Liver (tissue), 9 donors: ENCODE results near the gene ANGPTL7. TPM values are rescaled to one million over a fixed set of nuclear protein-coding genes. Genes with fewer than 3 reads are reported as not detected.

Experiments
- DNase-seq: peaks from one replicate; pipeline ENCODE4 v3.0.0-alpha.2; 2017; ENCODE audit warnings: low spot score
- H3K27ac ChIP-seq, 2 donors: one replicate each; pipeline ENCODE4 v1.7.0; 2013; ENCODE audit warnings: inconsistent platforms in 2 of 2, low read length in 2 of 2, control low read depth in 1 of 2, low read depth in 1 of 2, mild to moderate bottlenecking in 1 of 2
- H3K27me3 ChIP-seq, 4 donors: one replicate each; pipeline versions ENCODE4 v1.6.1 to v1.7.0; 2013; ENCODE audit warnings: low read length in 3 of 4, inconsistent platforms in 1 of 4, mild to moderate bottlenecking in 1 of 4, moderate library complexity in 1 of 4; ENCODE audit not compliant: control insufficient read depth in 4 of 4, insufficient read depth in 4 of 4
- H3K36me3 ChIP-seq, 4 donors: one replicate each; pipeline versions ENCODE4 v1.6.1 to v1.7.0; 2013; ENCODE audit warnings: low read length in 3 of 4, mild to moderate bottlenecking in 3 of 4, low read depth in 1 of 4, moderate library complexity in 1 of 4; ENCODE audit not compliant: control insufficient read depth in 4 of 4, insufficient read depth in 3 of 4
- H3K4me1 ChIP-seq, 4 donors: one replicate each; pipeline versions ENCODE4 v1.6.1 to v1.7.0; 2013; ENCODE audit warnings: low read length in 3 of 4, mild to moderate bottlenecking in 3 of 4, moderate library complexity in 1 of 4; ENCODE audit not compliant: control insufficient read depth in 4 of 4, insufficient read depth in 4 of 4
- H3K4me3 ChIP-seq, 3 donors: one replicate each; pipeline versions ENCODE4 v1.6.1 to v1.7.0; 2013; ENCODE audit warnings: low read length in 3 of 3, control low read depth in 1 of 3, low read depth in 1 of 3, mild to moderate bottlenecking in 1 of 3
- H3K9ac ChIP-seq, 2 donors: one replicate each; pipeline ENCODE4 v1.7.0; 2013; ENCODE audit warnings: low read length in 2 of 2, mild to moderate bottlenecking in 2 of 2, moderate library complexity in 2 of 2, control low read depth in 1 of 2, low read depth in 1 of 2
- H3K9me3 ChIP-seq, 4 donors: one replicate each; pipeline versions ENCODE4 v1.6.1 to v1.7.0; 2013; ENCODE audit warnings: low read length in 3 of 4; ENCODE audit not compliant: control insufficient read depth in 4 of 4
- ATF3 ChIP-seq: IDR thresholded peaks from 2 replicates; pipeline ENCODE4 v1.6.1; 2016; ENCODE audit warnings: antibody characterized with exemption
- CTCF ChIP-seq: fragments of 150-350 bp; IDR thresholded peaks from 2 replicates; pipeline ENCODE4 v1.5.1; 2017; ENCODE audit warnings: improper control_type of control experiment, low read depth, low read length; ENCODE audit not compliant: missing input control
- FOXA1 ChIP-seq: IDR thresholded peaks from 2 replicates; pipeline ENCODE4 v1.6.1; 2016; ENCODE audit warnings: antibody characterized with exemption
- FOXA2 ChIP-seq: IDR thresholded peaks from 2 replicates; pipeline ENCODE4 v1.6.1; 2016; ENCODE audit warnings: antibody characterized with exemption
- GABPA ChIP-seq, 2 donors: IDR thresholded peaks in 1 of 2; conservative IDR thresholded peaks in 1 of 2; 2 replicates each; pipeline ENCODE4 v1.6.1; 2016; ENCODE audit warnings: antibody characterized with exemption in 2 of 2, mild to moderate bottlenecking in 1 of 2, moderate library complexity in 1 of 2
- HNF4A ChIP-seq, 2 donors: conservative IDR thresholded peaks; 2 replicates each; pipeline ENCODE4 v1.6.1; 2016; ENCODE audit warnings: antibody characterized with exemption in 2 of 2, mild to moderate bottlenecking in 2 of 2
- HNF4G ChIP-seq: IDR thresholded peaks from 2 replicates; pipeline ENCODE4 v1.6.1; 2016; ENCODE audit warnings: antibody characterized with exemption
- JUND ChIP-seq, 2 donors: IDR thresholded peaks; 2 replicates each; pipeline ENCODE4 v1.6.1; 2016; ENCODE audit warnings: antibody characterized with exemption in 2 of 2
- MAX ChIP-seq: IDR thresholded peaks from 2 replicates; pipeline ENCODE4 v1.6.1; 2016; ENCODE audit warnings: antibody characterized with exemption
- NR2F2 ChIP-seq: IDR thresholded peaks from 2 replicates; pipeline ENCODE4 v1.6.1; 2016; ENCODE audit warnings: antibody characterized with exemption
- RAD21 ChIP-seq, 2 donors: IDR thresholded peaks; 2 replicates each; pipeline ENCODE4 v1.6.1; 2016; ENCODE audit warnings: antibody characterized with exemption in 2 of 2, mild to moderate bottlenecking in 2 of 2
- REST ChIP-seq: IDR thresholded peaks from 2 replicates; pipeline ENCODE4 v1.6.1; 2016; ENCODE audit warnings: antibody characterized with exemption, mild to moderate bottlenecking
- RXRA ChIP-seq, 2 donors: IDR thresholded peaks; 2 replicates each; pipeline ENCODE4 v1.6.1; 2017 to 2018; ENCODE audit warnings: antibody characterized with exemption in 2 of 2, mild to moderate bottlenecking in 1 of 2
- SP1 ChIP-seq: IDR thresholded peaks from 2 replicates; pipeline ENCODE4 v1.6.1; 2018; ENCODE audit warnings: antibody characterized with exemption, mild to moderate bottlenecking
- TAF1 ChIP-seq: conservative IDR thresholded peaks from 2 replicates; pipeline ENCODE4 v1.6.1; 2016; ENCODE audit warnings: antibody characterized with exemption, mild to moderate bottlenecking
- YY1 ChIP-seq: IDR thresholded peaks from 2 replicates; pipeline ENCODE4 v1.6.1; 2016; ENCODE audit warnings: antibody characterized with exemption, mild to moderate bottlenecking
- ZBTB33 ChIP-seq: IDR thresholded peaks from 2 replicates; pipeline ENCODE4 v1.6.1; 2016; ENCODE audit warnings: antibody characterized with exemption
- WGBS: extraction: QIAGEN DNeasy Blood & Tissue Kit; methylation state at CpG from one replicate; pipeline ENCODE4 v1.1.7; 2013; 5-methylcytosine and 5-hydroxymethylcytosine counted together
- polyA plus RNA-seq, 2 donors: library from polyadenylated mRNA; stranded (reverse) in 1 of 2; unstranded in 1 of 2; fragments of 200-250 nt in 1 of 2; fragments of >200 nt in 1 of 2; fragmentation: Nextera tagmentation in 1 of 2; extraction: Ambion mirVana in 1 of 2; gene quantifications; one replicate each; pipeline versions ENCODE4 v1.2.1 to v1.2.3, GENCODE V29; 2013 to 2015
- total RNA-seq, 2 donors: library from RNA; depleted of rRNA; stranded (reverse); fragments of >200 nt; gene quantifications; one replicate each; pipeline ENCODE4 v1.2.3, GENCODE V29; 2014
- donor health status: healthy.
- donor health status: healthy.
- donor health status: healthy.
- donor health status: healthy.
- donor health status: healthy.

ANGPTL7 gene
- total and polyA plus RNA-seq, 4 donors = 0.06 to 0.07 TPM; not detected in 2

- Histone ChIP-seq H3K9ac (no peak overlapping the region), H3K4me1 (peaks cover 2 to 26% (median 25%) of the 10 kb centered on the region in 4 donors), H3K27me3 (no peaks in the 10 kb centered on the region), H3K27ac (no peak overlapping the region), H3K4me3 (no peak overlapping the region), H3K9me3 (no peaks in the 10 kb centered on the region), H3K36me3 (peaks cover 3 to 17% (median 11%) of the 10 kb centered on the region in 4 donors)
- no peak for DNase-seq
- 72% methylated on average over 5 of the region's 5 CpGs for WGBS
- TF ChIP-seq REST (no peak), MAX (no peak), HNF4A (conservative IDR thresholded peaks at IDR 0.05) (no peak), CTCF (no peak), FOXA2 (no peak)
Measured at GRCh38 chr1:11151114-11151513, 38.0 kb upstream of the ANGPTL7 start.

- DNase-seq = no peak
- Histone ChIP-seq H3K27me3 (no peaks in the 10 kb centered on the region), H3K9ac (peak overlapping the region; percentile 5 to 39), H3K4me3 (no peak overlapping the region), H3K4me1 (peaks cover 2 to 28% (median 26%) of the 10 kb centered on the region in 4 donors), H3K27ac (peak overlapping the region; percentile 77 to 87), H3K36me3 (peaks cover 3 to 15% (median 9%) of the 10 kb centered on the region in 4 donors), H3K9me3 (no peaks in the 10 kb centered on the region)
- 37% methylated on average over 9 of the region's 9 CpGs for WGBS
- TF ChIP-seq FOXA2 (no peak), FOXA1 (no peak), YY1 (peak; percentile 50), GABPA (IDR thresholded peaks at IDR 0.05 in 1 of 2, conservative IDR thresholded peaks at IDR 0.05 in 1 of 2) (no peak), JUND (IDR thresholded peaks at IDR 0.05) (peak; percentile 58 to 90), SP1 (peak; percentile 49), ZBTB33 (peak; percentile 26), TAF1 (no peak), CTCF (no peak), NR2F2 (no peak), RXRA (IDR thresholded peaks at IDR 0.05) (peak; percentile 56 to 86), HNF4G (no peak), REST (no peak), HNF4A (conservative IDR thresholded peaks at IDR 0.05) (peak; percentile 48 to 76), RAD21 (IDR thresholded peaks at IDR 0.05) (peak in 1 of 2 donors; percentile 16), ATF3 (peak; percentile 42)
Measured at GRCh38 chr1:11151826-11152612, 37.1 kb upstream of the ANGPTL7 start.
